H1 (cell line): ENCODE data around the gene VSTM2B.

Source experiments
- HDAC2 ChIP-seq, 2 experiments: fragments of 300-600 bp in 1 of 2; sonication (generic) in 1 of 2; IDR thresholded peaks; 2 replicates each; pipeline ENCODE4 v1.6.1; 2011 to 2012; ENCODE audit warnings: low read depth in 2 of 2, low read length in 2 of 2, mild to moderate bottlenecking in 2 of 2, moderate library complexity in 2 of 2, borderline replicate concordance in 1 of 2, inconsistent platforms in 1 of 2
- NRF1 ChIP-seq: IDR thresholded peaks from 2 replicates; pipeline ENCODE4 v1.6.1; 2011; ENCODE audit warnings: mild to moderate bottlenecking, low read depth, low read length, improper control_type of control experiment
- SP1 ChIP-seq: IDR thresholded peaks from 2 replicates; pipeline ENCODE4 v1.6.1; 2011; ENCODE audit warnings: low read depth, low read length

DNA sequence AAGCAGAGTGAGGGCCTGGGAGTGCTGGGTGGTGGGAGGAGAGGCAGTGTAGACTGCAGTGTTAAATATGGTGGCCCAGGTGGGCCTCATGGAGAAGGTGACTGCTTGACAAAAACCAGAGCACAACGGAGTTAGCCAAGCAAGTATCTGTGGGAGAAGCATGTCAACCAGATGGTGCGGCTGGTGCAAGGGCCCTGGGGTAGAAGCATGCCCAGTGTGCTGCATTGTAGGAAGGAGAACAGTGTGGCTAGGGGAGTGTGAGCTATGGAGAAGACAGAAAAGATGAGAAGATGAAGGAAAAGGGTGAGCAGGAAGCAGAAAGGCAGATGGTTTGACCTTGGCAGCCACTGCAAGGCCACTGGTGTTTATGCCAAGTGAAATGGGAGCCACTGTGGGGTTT is 2.2 kb upstream of the VSTM2B start:
- TF ChIP-seq SP1 (no peak), NRF1 (no peak), HDAC2 (IDR thresholded peaks at IDR 0.05; ENCODE audit: borderline replicate concordance in 1 of 2, low read depth in 2 of 2, low read length in 2 of 2) (no peak)
